NB4 (cell line): ENCODE results near the gene HHIPL2.

Experiments
- CTCF ChIP-seq: IDR thresholded peaks from one replicate; pipeline ENCODE4 v1.5.1; 2012; ENCODE audit warnings: low read depth, low read length
- MAX ChIP-seq: IDR thresholded peaks from 2 replicates; pipeline ENCODE4 v1.6.1; 2011; ENCODE audit warnings: low read depth, low read length
- MYC ChIP-seq: IDR thresholded peaks from 2 replicates; pipeline ENCODE4 v1.6.1; 2011; ENCODE audit warnings: low read depth, low read length
- POLR2A ChIP-seq: IDR thresholded peaks from 2 replicates; pipeline ENCODE4 v1.6.1; 2011; ENCODE audit warnings: mild to moderate bottlenecking; ENCODE audit not compliant: insufficient read length; ENCODE audit errors: extremely low read depth

- TF ChIP-seq CTCF (no peak), MAX (no peak), MYC (no peak), POLR2A (no peak)
Measured at GRCh38 chr1:222547944-222548671, at the start of gene HHIPL2.
